Mucosa of descending colon (tissue), 3 donors: Measurements from ENCODE around the gene ATP11B. TPM values are rescaled to one million over a fixed set of nuclear protein-coding genes. Genes with fewer than 3 reads are reported as not detected.
A peak's percentile ranks its signal among the peaks of the same experiment; 100 is the strongest.

ENCODE experiments used
- ATAC-seq: fragments of 200-7000 bp; cut with Tn5 transposase; one replicate; pipeline ENCODE4 v1.9.1; 2020; ENCODE audit warnings: mild to moderate bottlenecking, moderate library complexity
- DNase-seq, 3 donors: peaks; one replicate each; pipeline ENCODE4 v3.0.0-alpha.2; 2020
- H3K36me3 ChIP-seq: fragments of 200-600 bp; one replicate; pipeline ENCODE4 v1.8.0; 2021; ENCODE audit warnings: low read depth, mild to moderate bottlenecking
- H3K4me1 ChIP-seq: fragments of 200-600 bp; one replicate; pipeline ENCODE4 v1.8.0; 2021; ENCODE audit warnings: low read depth, mild to moderate bottlenecking
- H3K4me3 ChIP-seq: fragments of 200-600 bp; one replicate; pipeline ENCODE4 v1.8.0; 2021; ENCODE audit warnings: mild to moderate bottlenecking
- H3K9me3 ChIP-seq: fragments of 200-600 bp; one replicate; pipeline ENCODE4 v1.8.0; 2021; ENCODE audit warnings: mild to moderate bottlenecking
- CTCF ChIP-seq: fragments of 200-600 bp; IDR thresholded peaks from one replicate; pipeline ENCODE4 v1.8.0; 2022; ENCODE audit warnings: antibody characterized with exemption, mild to moderate bottlenecking
- intact Hi-C, 2 donors: fragments of 100-400 bp; cut with DNase I in 1 of 2; cut with micrococcal nuclease in 1 of 2; formaldehyde crosslinking; loops; one replicate each; pipeline versions ENCODE4 v1.11.0 to v1.11.1; 2022; cut with DNase I, micrococcal nuclease
- long read RNA-seq, 2 donors: library from polyadenylated mRNA; unstranded; transcript quantifications; one replicate each; pipeline ENCODE4 v2.0.0, GENCODE V29; 2019 to 2021
- total RNA-seq, 3 donors: library from RNA; stranded (reverse); fragmentation: NEBNext Ultra II Directional in 2 of 3; extraction: Animal tissue kit (Norgen Biotek cat#: 25700) in 2 of 3; gene quantifications; one replicate each; pipeline versions ENCODE4 v1.2.1 to v1.2.4, GENCODE V29; 2021 to 2023
- donor health status: DM: no; HTN: no; CAD: no; lungs with moderate emphysema.
- donor health status: DM: no; HTN: no; CAD: no.
- donor health status: DM: no; HTN: yes; CAD: no.

ATP11B gene
- 100 to 1,000 TPM; 100 to 107 (median 102) TPM for total RNA-seq
- long read RNA-seq, donor 1, full-length matches to known transcripts, result 12 of 32 reads
- long read RNA-seq, donor 1, partial matches to known transcripts, result 8 of 32 reads
- long read RNA-seq, donor 1, other reads (novel, unspliced or antisense), result 12 of 32 reads
- long read RNA-seq, donor 2, partial matches to known transcripts, result 0 of 1 reads
- long read RNA-seq, donor 2, other reads (novel, unspliced or antisense), result 1 of 1 reads

- Histone ChIP-seq H3K4me3 (peak within 1 kb of the TSS; percentile 92), H3K9me3 (no peaks in the 10 kb centered on the region), H3K4me1 (peaks cover 9% of the 10 kb centered on the region), H3K36me3 (no peaks in the 10 kb centered on the region)
- intact Hi-C loops, result no loop called here
- ATAC-seq, result peak; percentile 90
- peak; percentile 85 to 90 (median 87) for DNase-seq
- no peak for TF ChIP-seq CTCF
These were observed at the start of gene ATP11B for GRCh38 chr3:182792901-182793662. Gene ATP11B, plus strand, starts transcription at chr3:182793504. Its CDS starts 256 bp downstream, at chr3:182793760.

- intact Hi-C loops, result no loop called here
- H3K4me3 ChIP-seq, result no peak overlapping the region
- no peak for TF ChIP-seq CTCF
- H3K9me3 ChIP-seq, result no peaks in the 10 kb centered on the region
- no peaks in the 10 kb centered on the region for H3K4me1 ChIP-seq
- ATAC-seq (no peak), DNase-seq (no peak)
- no peaks in the 10 kb centered on the region for H3K36me3 ChIP-seq
These were observed 46.3 kb upstream of the ATP11B start for GRCh38 chr3:182746959-182747358.

- Histone ChIP-seq H3K4me3 (no peak overlapping the region), H3K4me1 (peaks cover under 1% of the 10 kb centered on the region), H3K9me3 (no peaks in the 10 kb centered on the region), H3K36me3 (no peaks in the 10 kb centered on the region)
- no peak for DNase-seq
- no peak for TF ChIP-seq CTCF
- ATAC-seq, result no peak
- intact Hi-C loops, result no loop called here
These were observed 38.0 kb upstream of the ATP11B start for GRCh38 chr3:182755308-182755707.

GRCh38 chr3:182755712-182756111 is 37.6 kb upstream of the ATP11B start:
- TF ChIP-seq CTCF, result no peak
- peaks cover 4% of the 10 kb centered on the region for H3K4me1 ChIP-seq
- no peaks in the 10 kb centered on the region for H3K9me3 ChIP-seq
- intact Hi-C loops, result no loop called here
- H3K4me3 ChIP-seq, result no peak overlapping the region
- no peaks in the 10 kb centered on the region for H3K36me3 ChIP-seq
- DNase-seq (no peak), ATAC-seq (no peak)

GRCh38 chr3:182760576-182761164 is 32.6 kb upstream of the ATP11B start:
- ATAC-seq (peak; percentile 96), DNase-seq (peak in 2 of 3 donors; percentile 61 to 64)
- Histone ChIP-seq H3K36me3 (no peaks in the 10 kb centered on the region), H3K4me3 (no peak overlapping the region), H3K4me1 (peaks cover 4% of the 10 kb centered on the region), H3K9me3 (no peaks in the 10 kb centered on the region)
- intact Hi-C loops, result no loop called here
- TF ChIP-seq CTCF, result no peak
